Heart left ventricle (tissue), 13 donors: Measurements from ENCODE around the gene DNAH7.

Source experiments
- CTCF ChIP-seq, 12 donors: fragments of 200-600 bp; sonication (generic) in 4 of 12; IDR thresholded peaks; one replicate each; pipeline versions ENCODE4 v1.5.0 to v1.8.0; 2018 to 2022; ENCODE audit warnings: antibody characterized with exemption in 12 of 12, mild to moderate bottlenecking in 5 of 12
- POLR2A ChIP-seq, 2 donors: fragments of 450-650 bp; IDR thresholded peaks; one replicate each; pipeline ENCODE4 v1.6.1; 2017; ENCODE audit warnings: antibody characterized with exemption in 2 of 2, mild to moderate bottlenecking in 2 of 2, moderate library complexity in 2 of 2
- donor health status: ischemic (EF 13 %, LVEDD 7.1; RV severe dilation, severe dysfunction).
- donor health status: DM: no; HTN: yes; CAD: no.
- donor health status: DM: no; HTN: no; CAD: no.
- donor health status: ischemic (EF 25% LVEDD 6.9; RV normal size, moderate dysfunction).
- donor health status: ischemic (EF 25% LVEDD 5.7; RV mildly dilated, moderate dysfunction).
- donor health status: ischemic (EF 35%, LVEDD 5.7; RV mildly dilated, moderate dysfunction).
- donor health status: nonischemic (EF 11% LVEDD 7.7; RV severe dilation, severe dysfunction).
- donor health status: DM: yes; HTN: yes; CAD: no.
- donor health status: PGD.
- donor health status: ischemic (EF 29% LVEDD 5.4; RV normal size, mild dysfunction).
- donor health status: nonischemic (EF 23%, LVEDD 6.1; RV moderate dilation, normal function).

- TF ChIP-seq POLR2A (IDR thresholded peaks at IDR 0.05) (no peak), CTCF (IDR thresholded peaks at IDR 0.05) (no peak)
Measured at GRCh38 chr2:195998070-195998469, 70.6 kb downstream of the DNAH7 start.
